DOHH2 (cell line): ENCODE data around the gene PTPRQ.

Experiments
- H3F3A ChIP-seq: fragments of 200-600 bp; sonication (generic), shearing (Covaris generic); 2 replicates; pipeline ENCODE4 v1.6.0; 2016; ENCODE audit warnings: antibody characterized with exemption, mild to moderate bottlenecking; ENCODE audit not compliant: control insufficient read depth, insufficient read depth
- H3K27ac ChIP-seq: fragments of 200-600 bp; sonication (generic); 2 replicates; pipeline ENCODE4 v1.5.1; 2014; ENCODE audit warnings: low read depth, mild to moderate bottlenecking, low read length, moderate library complexity
- H3K27me3 ChIP-seq: fragments of 200-600 bp; sonication (generic); 2 replicates; pipeline ENCODE4 v1.6.1; 2014; ENCODE audit warnings: mild to moderate bottlenecking, low read length, mixed read lengths; ENCODE audit not compliant: control insufficient read depth
- H3K36me3 ChIP-seq: fragments of 200-600 bp; sonication (generic); 2 replicates; pipeline ENCODE4 v1.6.1; 2014; ENCODE audit warnings: mild to moderate bottlenecking, low read length, moderate library complexity, mixed read lengths; ENCODE audit not compliant: control insufficient read depth
- H3K4me1 ChIP-seq: fragments of 200-600 bp; sonication (generic); 2 replicates; pipeline ENCODE4 v1.6.1; 2014; ENCODE audit warnings: mild to moderate bottlenecking, low read length, mixed read lengths; ENCODE audit not compliant: control insufficient read depth
- H3K4me2 ChIP-seq: fragments of 200-600 bp; sonication (generic); 2 replicates; pipeline ENCODE4 v1.6.0; 2014; ENCODE audit warnings: mild to moderate bottlenecking, low read length, moderate library complexity
- H3K4me3 ChIP-seq: fragments of 200-600 bp; sonication (generic); 2 replicates; pipeline ENCODE4 v1.5.1; 2014; ENCODE audit warnings: mild to moderate bottlenecking, low read length, mixed read lengths
- H3K79me2 ChIP-seq: fragments of 200-600 bp; sonication (generic); 2 replicates; pipeline ENCODE4 v1.6.1; 2014; ENCODE audit warnings: mild to moderate bottlenecking, low read length, mixed read lengths; ENCODE audit not compliant: control insufficient read depth
- H3K9me2 ChIP-seq: fragments of 200-600 bp; sonication (generic); replicated peaks from 2 replicates; pipeline ENCODE4 v1.6.1; 2014; ENCODE audit warnings: mild to moderate bottlenecking, low read length, mixed read lengths; ENCODE audit not compliant: control insufficient read depth
- H3K9me3 ChIP-seq: fragments of 200-600 bp; sonication (generic); 2 replicates; pipeline ENCODE4 v1.6.1; 2014; ENCODE audit warnings: antibody characterized with exemption, low read length, mixed read lengths; ENCODE audit not compliant: control insufficient read depth, insufficient read depth
- H4K20me1 ChIP-seq: fragments of 200-600 bp; sonication (generic); 2 replicates; pipeline ENCODE4 v1.6.0; 2014; ENCODE audit warnings: low read depth, mild to moderate bottlenecking, antibody characterized with exemption, low read length, moderate library complexity; ENCODE audit not compliant: control insufficient read depth, insufficient read depth
- CTCF ChIP-seq: fragments of 200-600 bp; sonication (generic); IDR thresholded peaks from one replicate; pipeline ENCODE4 v1.5.1; 2014; ENCODE audit warnings: antibody characterized with exemption, mild to moderate bottlenecking, low read depth, low read length; ENCODE audit not compliant: poor library complexity, severe bottlenecking
- EZH2phosphoT487 ChIP-seq: fragments of 200-600 bp; sonication (generic); IDR thresholded peaks from 2 replicates; pipeline ENCODE4 v1.6.1; 2017; ENCODE audit warnings: borderline replicate concordance, mild to moderate bottlenecking, antibody characterized with exemption, low read length, moderate library complexity, mixed read lengths

Gene PTPRQ

GRCh38 chr12:80491166-80491565, 47.1 kb downstream of the PTPRQ start:
- Histone ChIP-seq H3F3A (no peaks in the 10 kb centered on the region), H3K36me3 (no peaks in the 10 kb centered on the region), H3K27me3 (no peaks in the 10 kb centered on the region), H4K20me1 (no peaks in the 10 kb centered on the region), H3K27ac (no peak overlapping the region), H3K9me3 (no peaks in the 10 kb centered on the region), H3K4me3 (no peak overlapping the region), H3K4me1 (peaks cover 6% of the 10 kb centered on the region), H3K79me2 (no peaks in the 10 kb centered on the region), H3K4me2 (no peak overlapping the region), H3K9me2 (no peaks in the 10 kb centered on the region)
- TF ChIP-seq CTCF (no peak), EZH2phosphoT487 (no peak)

DNA sequence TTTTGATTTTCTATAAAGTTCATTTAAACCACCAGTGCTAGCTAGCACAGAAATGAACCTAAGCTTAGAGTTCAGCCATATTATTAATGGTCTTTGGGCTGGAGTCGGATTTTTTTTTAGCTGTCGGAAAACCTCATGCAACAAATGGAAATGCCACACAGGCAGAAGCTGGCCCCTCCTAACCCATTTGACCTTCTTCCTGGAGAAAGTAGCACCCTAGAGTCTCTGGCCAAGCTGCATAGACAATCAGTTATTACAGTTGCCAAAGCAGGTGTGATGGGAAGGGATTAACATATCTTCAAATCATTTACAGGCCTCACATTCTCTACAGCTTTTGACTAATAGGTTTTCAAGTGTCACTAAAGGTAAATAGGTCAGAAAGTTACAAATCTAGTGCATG, 49.4 kb downstream of the PTPRQ start:
- Histone ChIP-seq H3K4me2 (no peak overlapping the region), H3K4me3 (no peak overlapping the region), H3K79me2 (no peaks in the 10 kb centered on the region), H3K4me1 (peaks cover 12% of the 10 kb centered on the region), H3K27ac (no peak overlapping the region), H4K20me1 (no peaks in the 10 kb centered on the region), H3K27me3 (no peaks in the 10 kb centered on the region), H3K9me2 (no peaks in the 10 kb centered on the region), H3K9me3 (no peaks in the 10 kb centered on the region), H3F3A (peaks cover 5% of the 10 kb centered on the region; the same call in 1 of the 2 replicates), H3K36me3 (peaks cover under 1% of the 10 kb centered on the region; the same call in 1 of the 2 replicates)
- no peak for TF ChIP-seq CTCF
- no peak for TF ChIP-seq EZH2phosphoT487

DNA sequence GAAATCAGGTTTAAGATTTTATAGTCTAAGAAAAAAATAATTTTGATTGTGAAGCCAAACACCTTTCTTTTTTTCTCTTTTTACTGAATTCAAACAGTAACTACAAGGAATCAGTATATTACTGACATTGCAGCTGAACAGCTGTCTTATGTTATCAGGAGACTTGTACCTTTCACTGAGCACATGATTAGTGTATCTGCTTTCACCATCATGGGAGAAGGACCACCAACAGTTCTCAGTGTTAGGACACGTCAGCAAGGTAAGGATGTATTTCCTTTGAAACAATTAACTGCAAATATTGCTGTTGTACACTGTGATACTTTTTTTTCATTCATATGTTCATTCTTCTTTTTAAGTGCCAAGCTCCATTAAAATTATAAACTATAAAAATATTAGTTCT, 50.8 kb downstream of the PTPRQ start:
- no peaks in the 10 kb centered on the region for H3K9me3 ChIP-seq
- no peak overlapping the region for H3K27ac ChIP-seq
- peaks cover 26% of the 10 kb centered on the region for H3K4me1 ChIP-seq
- no peaks in the 10 kb centered on the region for H4K20me1 ChIP-seq
- peaks cover 5% of the 10 kb centered on the region; the same call in 1 of the 2 replicates for H3F3A ChIP-seq
- TF ChIP-seq CTCF (no peak), EZH2phosphoT487 (no peak)
- no peaks in the 10 kb centered on the region for H3K79me2 ChIP-seq
- H3K9me2 ChIP-seq, result no peaks in the 10 kb centered on the region
- peaks cover 12% of the 10 kb centered on the region; the same call in 1 of the 2 replicates for H3K36me3 ChIP-seq
- H3K4me2 ChIP-seq, result no peak overlapping the region
- H3K4me3 ChIP-seq, result no peak overlapping the region
- no peaks in the 10 kb centered on the region for H3K27me3 ChIP-seq
